HCT116 (cell line): ENCODE measurements around the gene VMO1. TPM values are rescaled to one million over a fixed set of nuclear protein-coding genes. Genes with fewer than 3 reads are reported as not detected.

Experiments
- ATAC-seq: fragments of 200-7000 bp; cut with Tn5 transposase; 2 replicates; pipeline ENCODE4 v1.9.1; 2020; ENCODE audit warnings: mild to moderate bottlenecking, moderate library complexity
- BruUV-seq: library from RNA; stranded (reverse); fragments of 400-500 nt; replicated peaks from 2 replicates; lab custom pipeline; 2021; lab: Mats Ljungman, UMichigan
- CTCF ChIA-PET: fragments of 300-600 bp; sonication (Branson Sonifier 250); formaldehyde crosslinking; loops from one replicate; lab custom pipeline; 2021; ENCODE audit warnings: antibody characterized with exemption; lab: Charles Lee
- POLR2A ChIA-PET: fragments of 300-600, 350-600 bp; sonication (Branson Sonifier 250); formaldehyde crosslinking; loops from one replicate; lab custom pipeline; 2021; ENCODE audit warnings: antibody characterized with exemption; lab: Charles Lee
- RAD21 ChIA-PET, 2 experiments: fragments of 300-600 bp; sonication (Branson Sonifier 250); formaldehyde crosslinking; loops; one replicate each; lab custom pipeline; 2023; ENCODE audit warnings: low total read pairs in 2 of 2; ENCODE audit not compliant: uncharacterized antibody in 2 of 2, unreplicated experiment in 2 of 2, low non-redundant PET in 1 of 2; lab: Charles Lee
- DNase-seq: peaks from one replicate; pipeline ENCODE4 v3.0.0-alpha.2; 2010; ENCODE audit warnings: low read depth, low spot score
- H2AFZ ChIP-seq: fragments of 200-600 bp; shearing (Covaris generic), sonication (generic); 2 replicates; pipeline ENCODE4 v1.6.1; 2017; ENCODE audit warnings: low read depth, mixed run types, mixed read lengths, antibody characterized with exemption, low read length; ENCODE audit not compliant: poor library complexity, severe bottlenecking
- H3K27ac ChIP-seq: 2 replicates; pipeline ENCODE4 v1.5.1; 2012; ENCODE audit warnings: low read depth, low read length
- H3K27me3 ChIP-seq: fragments of 200-600 bp; sonication (generic); 2 replicates; pipeline ENCODE4 v1.6.1; 2016; ENCODE audit warnings: mixed run types, low read length, mixed read lengths; ENCODE audit not compliant: insufficient read depth
- H3K36me3 ChIP-seq, 2 experiments: fragments of 200-500 bp in 1 of 2; fragments of 200-600 bp in 1 of 2; sonication (Bioruptor generic) in 1 of 2; sonication (generic) in 1 of 2; 2 replicates each; pipeline versions ENCODE4 v1.5.1 to v1.6.1; 2014 to 2016; ENCODE audit warnings: low read length in 2 of 2, inconsistent platforms in 1 of 2, mixed read lengths in 1 of 2, mixed run types in 1 of 2; ENCODE audit not compliant: insufficient read depth in 2 of 2, control insufficient read depth in 1 of 2
- H3K4me1 ChIP-seq, 2 experiments: fragments of 200-600 bp in 1 of 2; sonication (generic) in 1 of 2; 2 replicates each; pipeline versions ENCODE4 v1.5.1 to v1.6.1; 2012 to 2017; ENCODE audit warnings: low read length in 2 of 2, inconsistent platforms in 1 of 2, mild to moderate bottlenecking in 1 of 2, mixed read lengths in 1 of 2, mixed run types in 1 of 2, moderate library complexity in 1 of 2; ENCODE audit not compliant: insufficient read depth in 2 of 2, control insufficient read depth in 1 of 2
- H3K4me2 ChIP-seq: fragments of 200-600 bp; sonication (generic); 2 replicates; pipeline ENCODE4 v1.6.1; 2017; ENCODE audit warnings: mixed run types, low read length, mixed read lengths
- H3K4me3 ChIP-seq, 2 experiments: fragments of 200-600 bp in 1 of 2; sonication (generic) in 1 of 2; replicated peaks in 1 of 2; 2 replicates each; pipeline ENCODE4 v1.5.1; 2011 to 2016; ENCODE audit warnings: low read length in 2 of 2, control low read depth in 1 of 2, low read depth in 1 of 2, mild to moderate bottlenecking in 1 of 2, mixed read lengths in 1 of 2, mixed run types in 1 of 2
- H3K79me2 ChIP-seq: fragments of 200-600 bp; sonication (generic); 2 replicates; pipeline ENCODE4 v1.6.1; 2017; ENCODE audit warnings: mild to moderate bottlenecking, mixed run types, low read length, moderate library complexity, mixed read lengths; ENCODE audit not compliant: insufficient read depth
- H3K9ac ChIP-seq: fragments of 200-600 bp; sonication (generic); 2 replicates; pipeline ENCODE4 v1.6.1; 2016; ENCODE audit warnings: low read length, mixed read lengths
- H3K9me2 ChIP-seq: fragments of 200-600 bp; sonication (generic), shearing (Covaris generic); 2 replicates; pipeline ENCODE4 v1.6.1; 2017; ENCODE audit warnings: mixed run types, mild to moderate bottlenecking, moderate library complexity; ENCODE audit not compliant: insufficient read depth
- H3K9me3 ChIP-seq, 2 experiments: fragments of 200-500 bp in 1 of 2; fragments of 200-600 bp in 1 of 2; sonication (Bioruptor generic) in 1 of 2; sonication (generic) in 1 of 2; 2 replicates each; pipeline ENCODE4 v1.6.1; 2014 to 2017; ENCODE audit warnings: low read length in 2 of 2, mixed read lengths in 2 of 2, inconsistent platforms in 1 of 2, low read depth in 1 of 2, mild to moderate bottlenecking in 1 of 2, mixed run types in 1 of 2, moderate library complexity in 1 of 2; ENCODE audit not compliant: control insufficient read depth in 1 of 2, insufficient read depth in 1 of 2
- H4K20me1 ChIP-seq: fragments of 200-600 bp; sonication (generic), shearing (Covaris generic); 2 replicates; pipeline ENCODE4 v1.6.1; 2017; ENCODE audit warnings: mixed run types, mild to moderate bottlenecking, moderate library complexity; ENCODE audit not compliant: insufficient read depth
- CBX3 ChIP-seq: IDR thresholded peaks from 2 replicates; pipeline ENCODE4 v1.6.1; 2012; ENCODE audit warnings: low read depth
- CEBPB ChIP-seq: IDR thresholded peaks from 2 replicates; pipeline ENCODE4 v1.6.1; 2012; ENCODE audit warnings: low read depth
- EGR1 ChIP-seq: IDR thresholded peaks from 2 replicates; pipeline ENCODE4 v1.6.1; 2012; ENCODE audit warnings: low read depth
- ELF1 ChIP-seq: IDR thresholded peaks from 2 replicates; pipeline ENCODE4 v1.6.1; 2012; ENCODE audit warnings: low read depth, borderline replicate concordance
- EZH2 ChIP-seq: fragments of 200-600 bp; sonication (generic); IDR thresholded peaks from 2 replicates; pipeline ENCODE4 v1.6.1; 2017; ENCODE audit warnings: antibody characterized with exemption, mixed run types
- EZH2phosphoT487 ChIP-seq: fragments of 200-600 bp; IDR thresholded peaks from 2 replicates; pipeline ENCODE4 v1.6.1; 2018; ENCODE audit warnings: antibody characterized with exemption, borderline replicate concordance
- POLR2A ChIP-seq: IDR thresholded peaks from 2 replicates; pipeline ENCODE4 v1.7.0; 2011; ENCODE audit warnings: borderline replicate concordance; ENCODE audit not compliant: insufficient read depth, insufficient read length; ENCODE audit errors: extremely low read depth
- POLR2AphosphoS5 ChIP-seq: IDR thresholded peaks from 2 replicates; pipeline ENCODE4 v1.6.1; 2011; ENCODE audit warnings: mild to moderate bottlenecking, low read depth, low read length, moderate library complexity
- RAD21 ChIP-seq: IDR thresholded peaks from 2 replicates; pipeline ENCODE4 v1.6.1; 2012; ENCODE audit warnings: low read depth, mild to moderate bottlenecking
- SIN3A ChIP-seq: IDR thresholded peaks from 2 replicates; pipeline ENCODE4 v1.6.1; 2012; ENCODE audit warnings: low read depth
- SP1 ChIP-seq: IDR thresholded peaks from 2 replicates; pipeline ENCODE4 v1.6.1; 2012; ENCODE audit warnings: low read depth
- SRF ChIP-seq: IDR thresholded peaks from 2 replicates; pipeline ENCODE4 v1.6.1; 2012; ENCODE audit warnings: low read depth
- YY1 ChIP-seq: IDR thresholded peaks from 2 replicates; pipeline ENCODE4 v1.6.1; 2011; ENCODE audit warnings: low read length, low read depth, moderate library complexity, mild to moderate bottlenecking; ENCODE audit not compliant: insufficient replicate concordance; ENCODE audit errors: extremely low read depth
- ZBTB33 ChIP-seq: IDR thresholded peaks from 2 replicates; pipeline ENCODE4 v1.6.1; 2011; ENCODE audit warnings: mild to moderate bottlenecking, low read length, moderate library complexity; ENCODE audit not compliant: insufficient replicate concordance; ENCODE audit errors: extremely low read depth
- ZFX ChIP-seq: fragments of 450-650 bp; IDR thresholded peaks from 2 replicates; pipeline ENCODE4 v1.6.1; 2017
- intact Hi-C: fragments of 100-400 bp; cut with micrococcal nuclease; formaldehyde crosslinking; loops from 2 replicates; pipeline ENCODE4 v1.10.0; 2022
- total RNA-seq: library from RNA; stranded (reverse); gene quantifications from one replicate; pipeline ENCODE4 v1.2.1, GENCODE V29; 2021; ENCODE audit not compliant: unreplicated experiment
- TF ChIP-seq, protein P1 (sequence below): IDR thresholded peaks from 2 replicates; pipeline ENCODE4 v1.6.1; 2012; ENCODE audit warnings: low read depth
- TF ChIP-seq, protein P2 (sequence below): IDR thresholded peaks from 2 replicates; pipeline ENCODE4 v1.6.1; 2012

VMO1 gene
- total RNA-seq, 1 experiment from 2014 or later, result 0.76 TPM

DNA sequence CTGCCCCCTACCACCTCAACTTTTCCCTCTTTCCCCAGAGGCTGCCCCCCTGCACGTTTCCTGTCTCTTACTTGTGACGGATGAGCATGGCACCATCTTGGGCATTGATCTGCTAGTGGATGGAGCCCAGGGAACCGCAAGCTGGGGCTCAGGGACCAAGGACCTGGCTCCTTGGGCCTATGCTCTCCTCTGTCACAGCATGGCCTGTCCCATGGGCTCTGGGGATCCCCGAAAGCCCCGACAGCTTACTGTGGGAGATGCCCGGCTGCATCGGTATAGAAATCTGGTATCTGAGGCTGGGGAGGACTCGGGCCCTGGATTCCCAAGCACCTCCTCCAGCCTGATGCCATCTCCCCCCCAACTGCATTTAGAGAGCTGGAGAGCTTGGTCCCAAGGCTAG is 44.6 kb downstream of the VMO1 start (continued):
- TF ChIP-seq, protein P1, sequence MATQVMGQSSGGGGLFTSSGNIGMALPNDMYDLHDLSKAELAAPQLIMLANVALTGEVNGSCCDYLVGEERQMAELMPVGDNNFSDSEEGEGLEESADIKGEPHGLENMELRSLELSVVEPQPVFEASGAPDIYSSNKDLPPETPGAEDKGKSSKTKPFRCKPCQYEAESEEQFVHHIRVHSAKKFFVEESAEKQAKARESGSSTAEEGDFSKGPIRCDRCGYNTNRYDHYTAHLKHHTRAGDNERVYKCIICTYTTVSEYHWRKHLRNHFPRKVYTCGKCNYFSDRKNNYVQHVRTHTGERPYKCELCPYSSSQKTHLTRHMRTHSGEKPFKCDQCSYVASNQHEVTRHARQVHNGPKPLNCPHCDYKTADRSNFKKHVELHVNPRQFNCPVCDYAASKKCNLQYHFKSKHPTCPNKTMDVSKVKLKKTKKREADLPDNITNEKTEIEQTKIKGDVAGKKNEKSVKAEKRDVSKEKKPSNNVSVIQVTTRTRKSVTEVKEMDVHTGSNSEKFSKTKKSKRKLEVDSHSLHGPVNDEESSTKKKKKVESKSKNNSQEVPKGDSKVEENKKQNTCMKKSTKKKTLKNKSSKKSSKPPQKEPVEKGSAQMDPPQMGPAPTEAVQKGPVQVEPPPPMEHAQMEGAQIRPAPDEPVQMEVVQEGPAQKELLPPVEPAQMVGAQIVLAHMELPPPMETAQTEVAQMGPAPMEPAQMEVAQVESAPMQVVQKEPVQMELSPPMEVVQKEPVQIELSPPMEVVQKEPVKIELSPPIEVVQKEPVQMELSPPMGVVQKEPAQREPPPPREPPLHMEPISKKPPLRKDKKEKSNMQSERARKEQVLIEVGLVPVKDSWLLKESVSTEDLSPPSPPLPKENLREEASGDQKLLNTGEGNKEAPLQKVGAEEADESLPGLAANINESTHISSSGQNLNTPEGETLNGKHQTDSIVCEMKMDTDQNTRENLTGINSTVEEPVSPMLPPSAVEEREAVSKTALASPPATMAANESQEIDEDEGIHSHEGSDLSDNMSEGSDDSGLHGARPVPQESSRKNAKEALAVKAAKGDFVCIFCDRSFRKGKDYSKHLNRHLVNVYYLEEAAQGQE, result no peak
- no peak for TF ChIP-seq POLR2AphosphoS5
- TF ChIP-seq, all 23 proteins: peak for 0

- ChIA-PET CTCF (no interaction called here), POLR2A (no interaction called here), RAD21 (no interaction called here)
- H3K9me2 ChIP-seq, result no peaks in the 10 kb centered on the region
- H3K9me3 ChIP-seq, result no peaks in the 10 kb centered on the region
- H3K79me2 ChIP-seq, result no peaks in the 10 kb centered on the region; the same call in 1 of the 2 replicates
- H3K36me3 ChIP-seq, result no peaks in the 10 kb centered on the region
- DNase-seq (no peak), ATAC-seq (no peak)
- no peak overlapping the region for H3K27ac ChIP-seq
- intact Hi-C loops, result no loop called here
- no peak overlapping the region for H2AFZ ChIP-seq
- no TSS peak for BruUV-seq
- H4K20me1 ChIP-seq, result no peaks in the 10 kb centered on the region
- H3K9ac ChIP-seq, result no peak overlapping the region; the same call in 1 of the 2 replicates
- TF ChIP-seq ZBTB33, result no peak
- TF ChIP-seq CBX3, result no peak
- TF ChIP-seq SIN3A, result no peak
- TF ChIP-seq EGR1, result no peak
- TF ChIP-seq CEBPB, result no peak
- no peak for TF ChIP-seq POLR2AphosphoS5
- no peak for TF ChIP-seq RAD21
- TF ChIP-seq ZFX, result no peak
- TF ChIP-seq, protein P2, sequence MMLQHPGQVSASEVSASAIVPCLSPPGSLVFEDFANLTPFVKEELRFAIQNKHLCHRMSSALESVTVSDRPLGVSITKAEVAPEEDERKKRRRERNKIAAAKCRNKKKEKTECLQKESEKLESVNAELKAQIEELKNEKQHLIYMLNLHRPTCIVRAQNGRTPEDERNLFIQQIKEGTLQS, result no peak
- TF ChIP-seq SP1, result no peak
- no peak for TF ChIP-seq SRF
- TF ChIP-seq ELF1, result no peak
- TF ChIP-seq POLR2A, result no peak
- no peak for TF ChIP-seq EZH2phosphoT487
- no peak for TF ChIP-seq YY1
- TF ChIP-seq EZH2, result no peak
- H3K27me3 ChIP-seq, result no peaks in the 10 kb centered on the region
- H3K4me1 ChIP-seq, result peaks cover 11 to 25% of the 10 kb centered on the region in 2 experiments
- peak overlapping the region; percentile 99 for H3K4me2 ChIP-seq
- H3K4me3 ChIP-seq, result peak overlapping the region in 1 of 2 experiments; percentile 73; a peak in 1 of 4 replicates
Measured at GRCh38 chr17:4740584-4740983, 45.6 kb downstream of the VMO1 start.
